ENCODE results near the gene RHEBL1.

The RHEBL1 gene

DNA sequence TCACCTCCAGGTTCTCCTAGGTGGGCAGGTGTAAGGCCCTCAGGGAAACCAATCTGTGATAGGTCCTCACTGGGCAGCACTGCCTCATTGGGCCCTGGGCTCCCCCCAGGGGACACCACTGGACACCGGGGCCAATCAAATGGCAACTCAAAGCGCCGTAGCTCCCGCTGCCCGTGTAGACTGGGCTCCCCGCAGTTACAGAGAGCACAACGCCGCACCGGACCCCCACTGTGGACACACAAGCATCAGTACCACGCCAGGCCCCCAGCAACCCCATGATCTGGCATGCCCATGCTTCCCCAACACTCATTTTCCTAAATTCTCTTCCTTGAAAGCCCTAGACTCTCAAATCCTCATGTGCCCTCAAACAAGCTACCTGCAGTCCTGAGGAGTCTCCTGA is 15.3 kb downstream of the RHEBL1 start:
- no peak for DNase-seq (ENCODE audit: low spot score)

DNA sequence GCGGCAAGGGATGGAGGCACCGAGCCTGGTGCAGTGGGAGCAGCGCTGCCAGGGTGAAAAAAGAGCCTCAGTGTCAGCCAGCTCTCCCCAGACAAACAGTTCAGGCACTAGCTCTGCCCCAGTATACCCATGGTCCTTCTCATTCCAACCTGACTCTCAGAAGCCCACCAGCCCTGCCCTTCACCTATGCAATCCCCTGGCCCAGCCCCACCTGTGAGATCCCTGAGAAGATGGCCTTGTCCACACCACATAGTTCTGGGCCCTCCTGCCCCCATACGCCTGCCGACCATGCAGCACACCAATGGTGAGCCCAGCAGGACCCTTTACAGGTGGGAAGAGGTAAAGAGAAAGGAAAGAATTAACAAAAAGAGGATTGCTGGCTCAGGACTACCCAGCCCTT is 15.7 kb downstream of the RHEBL1 start:
- no peak for DNase-seq (ENCODE audit: low spot score)

DNA sequence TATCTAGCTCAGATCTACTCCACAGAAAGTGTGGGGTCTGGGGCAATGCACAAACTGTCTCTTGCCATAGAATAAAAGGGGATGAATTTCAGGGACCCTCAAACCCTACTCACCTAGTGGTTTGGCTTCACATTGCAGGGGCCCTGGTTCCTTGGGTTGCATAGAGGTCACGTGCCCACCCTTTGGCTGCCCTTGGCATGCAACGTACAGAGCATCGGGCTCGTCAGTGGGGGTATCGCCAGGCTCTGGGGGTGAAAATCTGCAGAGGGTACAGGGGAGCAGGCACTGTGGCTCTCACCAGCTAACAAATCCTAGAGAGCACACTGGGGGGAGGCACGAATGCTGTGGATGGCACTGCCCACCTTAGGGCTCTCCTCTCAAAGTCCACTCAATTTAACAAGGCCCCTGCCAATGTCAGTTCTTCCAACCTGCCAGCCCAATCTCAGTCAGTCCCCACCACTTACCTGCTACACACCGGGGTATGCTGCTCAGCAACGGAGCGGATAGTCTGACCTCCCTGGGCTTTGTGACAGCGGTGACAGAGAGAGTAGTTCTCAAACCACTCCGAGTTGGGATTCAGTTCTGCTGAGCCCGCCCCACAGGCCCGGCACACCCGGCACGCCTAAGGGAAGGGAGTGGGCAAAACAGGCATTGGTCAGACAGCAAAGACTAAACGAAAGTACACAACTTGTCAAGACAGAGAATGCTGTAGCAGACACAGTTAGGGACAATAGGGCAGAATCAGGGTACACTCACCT is 17.1 kb downstream of the RHEBL1 start:
- no peak for DNase-seq (ENCODE audit: low spot score)

DNA sequence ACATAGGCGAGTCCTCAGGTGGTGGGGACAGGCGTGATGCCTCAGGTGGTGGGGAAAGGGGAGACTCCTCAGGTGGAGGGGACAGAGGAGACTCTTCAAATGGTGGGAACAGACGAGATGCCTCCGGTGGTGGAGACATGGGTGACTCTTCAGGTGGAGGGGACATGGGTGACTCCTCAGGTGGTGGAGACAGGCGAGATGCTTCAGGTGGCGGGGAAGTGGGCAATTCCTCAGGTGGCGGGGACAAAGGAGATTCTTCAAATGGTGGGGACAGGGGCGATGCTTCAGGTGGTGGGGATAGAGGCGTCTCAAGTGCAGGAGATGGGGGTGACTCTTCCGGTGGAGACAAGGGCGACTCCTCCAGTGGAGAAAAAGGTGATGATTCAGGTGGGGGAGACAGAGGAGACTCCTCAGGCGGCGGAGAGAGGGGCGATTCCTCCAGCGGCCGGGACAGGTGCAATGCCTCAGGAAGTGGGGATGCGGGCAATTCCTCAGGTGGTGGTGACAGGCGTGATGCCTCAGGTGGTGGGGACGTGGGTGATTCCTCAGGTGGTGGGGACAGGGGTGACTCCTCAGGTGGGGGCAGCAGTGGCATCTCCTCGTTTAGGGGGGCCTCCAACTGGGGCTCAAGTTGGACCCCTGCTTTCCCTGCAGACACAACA is 17.9 kb downstream of the RHEBL1 start:
- no peak for DNase-seq (ENCODE audit: low spot score)

DNA sequence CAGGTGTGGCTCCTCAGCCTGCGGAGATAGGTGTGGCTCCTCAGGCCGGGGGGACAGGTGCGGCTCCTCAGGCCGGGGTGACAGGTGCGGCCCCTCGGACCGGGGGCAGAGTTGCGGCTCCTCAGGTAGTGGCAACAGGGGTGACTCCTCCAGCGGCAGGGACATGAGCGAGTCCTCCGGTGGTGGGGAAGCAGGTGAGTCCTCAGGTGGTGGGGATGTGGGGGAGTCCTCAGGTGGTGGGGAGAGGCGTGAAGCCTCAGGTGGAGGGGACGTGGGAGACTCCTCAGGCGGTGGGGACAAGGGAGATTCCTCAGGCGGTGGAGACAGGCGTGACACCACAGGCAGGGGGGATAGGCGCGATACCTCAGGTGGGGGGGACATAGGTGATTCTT is 18.4 kb downstream of the RHEBL1 start:
- no peak for DNase-seq (ENCODE audit: low spot score)

DNA sequence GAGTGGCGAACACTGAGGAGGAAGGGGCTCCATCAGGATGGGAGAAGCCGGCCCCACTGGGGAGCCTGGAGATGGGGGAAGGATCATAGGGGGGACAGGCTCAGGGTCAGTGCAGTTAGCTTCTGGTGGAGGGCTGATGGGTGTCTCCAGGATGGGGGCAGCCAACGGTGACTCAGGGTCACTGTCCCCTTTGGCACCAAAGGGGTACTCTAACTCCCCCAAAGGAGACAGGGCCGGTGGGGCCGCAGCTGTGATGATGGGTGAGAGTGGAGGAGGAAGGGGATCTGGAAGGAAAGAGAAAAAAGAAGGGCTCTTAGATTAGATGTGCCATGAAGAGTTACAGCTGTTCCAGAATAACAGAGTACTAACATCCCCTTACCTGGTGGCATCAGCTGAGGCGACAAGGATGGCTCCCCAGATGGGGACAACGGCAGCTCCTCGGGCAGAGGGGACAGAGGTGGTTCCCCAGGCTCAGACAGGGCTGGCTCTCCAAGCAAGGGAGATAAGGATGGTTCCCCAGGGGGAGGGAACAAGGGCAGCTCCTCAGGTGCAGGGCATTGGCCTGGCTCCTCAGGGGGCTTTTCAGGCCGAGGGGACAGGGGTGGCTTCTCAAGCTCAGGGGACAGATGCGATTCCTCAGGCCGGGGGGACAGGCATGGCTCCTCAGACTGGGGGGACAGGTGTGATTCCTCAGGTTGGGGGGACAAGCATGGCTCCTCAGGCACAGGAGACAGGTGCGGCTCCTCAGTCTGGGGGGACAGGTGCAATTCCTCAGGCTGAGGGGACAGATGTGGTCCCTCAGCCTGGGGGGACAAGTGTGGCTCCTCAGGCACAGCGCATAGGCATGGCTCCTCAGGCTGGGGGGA is 19.0 kb downstream of the RHEBL1 start:
- DNase-seq (ENCODE audit: low spot score): no peak

DNA sequence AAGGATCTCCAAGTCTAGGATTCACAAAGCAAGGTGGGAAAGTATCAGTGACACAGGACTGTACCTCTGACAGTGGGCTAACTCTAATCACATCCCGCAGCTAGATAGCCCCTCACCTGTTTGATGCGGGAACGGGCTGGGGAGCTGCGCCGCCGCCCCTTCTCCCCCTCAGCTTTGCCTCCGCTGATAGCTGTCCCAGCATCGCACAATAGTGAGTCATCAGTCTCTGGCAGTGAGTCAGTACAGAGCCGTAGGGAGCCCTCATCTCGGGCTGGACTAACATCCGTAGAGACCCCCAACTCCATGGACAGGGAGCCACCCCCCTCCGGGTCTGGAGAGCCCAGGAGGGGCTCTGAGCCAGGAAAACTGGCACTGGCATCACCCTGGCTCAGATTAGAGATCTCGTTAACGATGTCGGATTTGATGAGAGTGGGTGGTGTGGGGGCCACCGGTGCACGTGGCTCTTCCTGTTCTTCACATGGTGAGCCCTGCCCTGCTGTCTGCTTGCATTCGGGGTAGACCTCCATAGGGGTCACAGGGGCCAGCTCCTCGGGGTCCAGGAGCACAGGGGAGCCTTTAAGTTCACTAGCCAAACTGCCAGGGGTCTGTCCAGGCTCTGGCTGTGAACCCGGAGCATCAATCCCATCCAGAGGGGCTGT is 20.1 kb downstream of the RHEBL1 start:
- no peak for DNase-seq (ENCODE audit: low spot score)

DNA sequence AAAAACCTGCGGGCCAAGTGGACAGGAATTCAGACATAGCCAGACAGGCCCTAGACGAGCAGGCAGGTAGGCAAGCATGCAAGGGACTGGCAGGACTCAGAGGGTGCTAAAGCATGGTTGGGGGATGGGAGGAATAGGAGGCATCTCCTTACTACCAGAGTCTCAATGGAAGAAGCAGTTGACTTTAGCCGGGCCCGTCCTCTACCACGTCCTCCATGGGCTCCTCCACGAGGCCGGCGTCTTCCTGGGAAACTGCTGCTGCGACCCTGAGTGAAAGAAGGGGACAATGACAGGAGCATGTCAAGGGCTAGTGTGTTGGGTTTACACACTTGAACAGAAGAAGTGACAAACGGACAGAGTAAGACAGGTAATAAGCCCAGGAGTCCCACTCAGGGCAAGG is 20.8 kb downstream of the RHEBL1 start:
- no peak for DNase-seq (ENCODE audit: low spot score)

DNA sequence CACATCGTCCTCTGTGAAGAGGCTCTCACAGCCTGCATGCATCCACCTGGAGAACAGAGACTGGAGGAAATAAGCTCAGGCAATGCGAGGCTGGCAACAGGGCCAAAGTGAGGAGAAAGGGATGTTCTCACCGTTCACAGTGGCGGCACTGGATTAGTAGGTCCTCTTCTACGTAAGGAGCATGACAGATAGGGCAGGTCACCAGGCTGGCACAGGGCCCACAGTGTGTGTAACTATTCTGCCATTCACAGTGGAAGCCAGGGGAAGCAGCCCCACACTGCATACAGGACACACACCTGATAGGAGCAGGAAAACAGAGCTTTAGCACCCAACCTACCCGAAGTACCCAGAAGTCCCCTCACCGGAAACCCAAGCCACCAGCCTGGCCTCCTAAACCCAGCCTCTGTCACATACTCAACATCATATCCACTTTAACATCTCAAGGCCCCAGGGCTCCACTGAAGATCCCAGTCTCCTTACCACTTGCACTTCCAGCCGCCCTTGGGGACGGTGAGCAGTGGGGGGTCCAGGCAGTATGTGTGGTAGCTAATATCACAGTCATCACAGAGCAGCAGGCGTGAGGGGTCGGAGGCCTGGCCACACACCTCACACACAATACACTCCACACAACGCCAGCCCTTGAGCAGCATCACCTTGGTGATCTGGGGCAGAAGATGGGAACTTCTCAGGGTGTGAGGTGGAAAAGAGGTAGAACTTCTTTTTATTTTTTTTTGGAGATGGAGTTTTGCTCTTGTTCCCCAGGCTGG is 23.5 kb downstream of the RHEBL1 start:
- DNase-seq (ENCODE audit: low spot score): no peak

DNA sequence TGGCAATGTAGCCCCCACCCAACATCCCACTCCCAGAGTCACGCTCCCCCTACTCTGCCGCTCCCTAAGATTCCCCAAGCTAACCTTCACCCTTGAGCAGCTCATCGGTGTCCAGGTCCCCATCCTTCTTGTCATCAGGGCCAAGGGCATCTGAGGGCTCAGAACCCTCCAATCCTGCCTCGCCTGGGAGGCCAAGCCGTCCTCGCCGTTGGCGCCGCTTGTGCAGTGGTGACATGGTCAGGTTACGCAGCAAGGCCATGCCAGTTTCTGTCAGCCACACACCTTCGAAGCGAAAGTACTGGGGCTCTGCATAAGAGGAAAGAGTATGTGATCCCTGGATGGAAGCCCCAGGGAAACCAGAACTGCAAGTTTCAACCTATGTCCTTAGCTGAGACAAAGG is 25.1 kb downstream of the RHEBL1 start:
- DNase-seq (ENCODE audit: low spot score): no peak

DNA sequence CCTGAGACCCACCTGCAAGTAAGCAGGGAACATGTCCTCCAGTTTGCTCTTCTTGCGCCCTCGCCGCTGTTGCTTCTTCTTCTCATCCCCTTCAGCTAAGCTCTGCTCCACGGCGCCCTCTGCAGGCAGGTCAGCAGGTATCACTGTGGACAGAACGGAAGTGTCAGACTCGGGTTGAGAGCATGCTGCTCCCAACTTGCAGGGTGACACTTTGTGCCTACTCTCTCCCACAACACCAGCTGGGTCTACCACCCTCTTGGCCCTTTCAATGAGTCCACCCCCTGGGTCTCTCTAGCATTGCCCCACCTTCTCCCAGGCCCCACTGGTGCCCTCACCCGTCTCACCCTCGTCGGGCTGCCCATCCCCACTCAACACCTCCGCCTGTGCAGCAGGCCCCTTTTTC is 25.9 kb downstream of the RHEBL1 start:
- DNase-seq (ENCODE audit: low spot score): peak; percentile 78

DNA sequence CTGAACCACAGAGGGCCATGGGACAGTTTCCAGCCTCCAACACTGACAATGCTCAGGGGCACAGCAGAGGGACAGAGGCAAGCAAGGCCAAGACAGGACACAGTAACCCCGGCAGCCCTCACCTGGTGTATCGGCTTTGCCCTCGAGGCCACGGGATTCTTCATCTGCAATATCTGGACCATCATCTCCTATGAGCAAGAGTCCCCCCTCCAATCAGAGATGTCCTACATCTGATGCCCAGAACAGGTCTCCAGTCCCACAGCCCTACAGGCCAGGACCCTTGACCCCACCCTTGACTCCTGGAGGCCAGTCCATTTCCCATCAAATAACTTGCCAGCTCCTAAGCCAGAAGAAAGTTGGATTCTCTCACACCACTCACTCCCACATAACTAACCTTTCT is 26.5 kb downstream of the RHEBL1 start:
- DNase-seq (ENCODE audit: low spot score): no peak

DNA sequence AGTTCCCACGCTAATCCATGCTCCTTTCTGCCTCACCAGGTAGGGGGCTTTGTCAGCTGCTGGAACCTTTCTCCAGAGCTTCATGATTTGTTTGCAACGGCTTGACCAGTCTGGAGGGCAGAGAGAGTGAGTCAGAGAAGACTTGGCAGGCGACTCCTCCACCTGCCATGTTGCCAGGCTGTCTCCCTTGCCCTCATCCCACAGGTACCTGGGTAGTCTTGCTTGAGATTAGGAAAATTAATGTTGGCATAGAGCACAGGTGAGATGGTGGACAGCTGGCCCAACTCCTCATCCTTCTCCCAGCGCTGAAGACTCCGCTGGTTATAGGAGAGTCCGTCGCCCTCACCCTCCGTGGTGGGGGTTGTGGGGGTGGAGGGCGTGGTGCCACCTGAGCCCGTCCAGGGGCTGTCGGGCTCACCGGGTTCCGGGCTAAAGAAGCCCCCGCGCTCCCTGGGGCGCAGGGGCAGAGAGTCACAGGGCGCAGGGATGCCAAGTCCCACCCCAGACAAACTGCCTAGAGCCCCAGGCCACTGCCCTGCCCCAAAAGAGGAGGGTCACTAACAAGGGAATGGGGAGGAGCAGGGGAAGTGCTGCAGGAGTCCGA is 27.8 kb downstream of the RHEBL1 start:
- no peak for DNase-seq (ENCODE audit: low spot score)

DNA sequence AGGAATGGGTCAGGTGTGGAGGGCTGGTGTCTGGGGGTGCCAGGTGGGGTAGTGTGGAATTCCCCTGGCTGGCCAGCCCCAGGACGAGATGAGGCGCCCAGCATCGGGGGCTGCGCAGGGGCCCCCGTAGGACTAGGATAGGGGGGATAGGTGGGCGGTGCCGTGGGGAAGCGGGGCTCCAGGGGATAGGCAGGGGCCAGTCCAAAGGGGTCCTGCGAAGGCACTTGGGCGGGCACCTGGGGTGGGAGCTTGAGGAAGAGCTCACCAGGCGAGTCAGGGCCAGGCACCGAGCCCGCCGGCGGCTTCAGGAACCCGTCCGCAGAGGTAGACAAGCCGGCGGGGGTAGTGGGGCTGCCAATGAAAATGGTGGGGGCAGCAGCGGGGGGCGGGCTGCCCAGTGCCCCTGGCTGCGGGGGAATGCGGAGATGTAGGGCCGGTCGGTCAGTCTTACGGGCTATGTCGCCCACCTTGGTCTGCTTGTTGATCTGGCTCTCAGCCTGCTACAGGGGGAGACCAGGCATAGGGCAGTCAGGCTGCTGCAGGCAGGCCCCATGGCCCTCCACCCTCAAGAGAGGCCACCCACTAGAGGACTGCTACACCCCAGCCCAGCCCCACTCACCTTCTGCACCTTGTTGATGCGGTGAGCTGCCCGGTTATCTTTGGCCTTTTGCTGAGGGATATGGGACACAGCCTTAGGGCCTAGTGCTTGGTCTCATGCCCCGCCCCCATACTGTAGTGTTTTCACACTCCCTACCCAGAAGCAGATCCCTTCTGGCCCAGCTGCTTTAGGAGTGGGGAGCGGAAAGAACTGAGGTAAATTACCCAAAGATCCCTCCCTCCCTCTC is 28.5 kb downstream of the RHEBL1 start:
- no peak for DNase-seq (ENCODE audit: low spot score)

DNA sequence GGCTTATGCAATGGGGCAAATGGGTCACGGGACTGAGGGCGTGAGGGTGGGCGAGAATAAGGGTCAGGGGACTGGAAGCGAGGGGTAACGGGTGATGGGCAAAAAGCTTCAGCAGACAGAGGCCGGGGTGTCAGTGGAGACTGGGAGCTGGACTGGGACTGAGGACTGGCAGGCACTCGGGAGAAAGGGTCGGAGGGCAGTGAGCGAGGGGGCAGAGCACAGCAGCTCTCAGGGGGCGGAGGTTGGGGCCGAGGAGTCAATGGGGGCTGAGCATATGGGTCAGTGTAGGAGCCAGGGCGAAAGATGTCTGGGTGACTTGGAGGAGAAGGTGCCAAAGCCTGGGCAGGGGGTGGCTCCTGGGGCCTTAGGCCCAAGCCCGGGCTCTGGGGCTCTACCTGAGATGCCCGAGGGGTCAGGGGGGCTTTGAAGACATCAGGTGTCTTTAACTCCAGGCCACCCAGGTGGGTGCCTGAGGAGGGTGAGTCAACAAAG is 29.4 kb downstream of the RHEBL1 start:
- DNase-seq (ENCODE audit: low spot score): no peak

DNA sequence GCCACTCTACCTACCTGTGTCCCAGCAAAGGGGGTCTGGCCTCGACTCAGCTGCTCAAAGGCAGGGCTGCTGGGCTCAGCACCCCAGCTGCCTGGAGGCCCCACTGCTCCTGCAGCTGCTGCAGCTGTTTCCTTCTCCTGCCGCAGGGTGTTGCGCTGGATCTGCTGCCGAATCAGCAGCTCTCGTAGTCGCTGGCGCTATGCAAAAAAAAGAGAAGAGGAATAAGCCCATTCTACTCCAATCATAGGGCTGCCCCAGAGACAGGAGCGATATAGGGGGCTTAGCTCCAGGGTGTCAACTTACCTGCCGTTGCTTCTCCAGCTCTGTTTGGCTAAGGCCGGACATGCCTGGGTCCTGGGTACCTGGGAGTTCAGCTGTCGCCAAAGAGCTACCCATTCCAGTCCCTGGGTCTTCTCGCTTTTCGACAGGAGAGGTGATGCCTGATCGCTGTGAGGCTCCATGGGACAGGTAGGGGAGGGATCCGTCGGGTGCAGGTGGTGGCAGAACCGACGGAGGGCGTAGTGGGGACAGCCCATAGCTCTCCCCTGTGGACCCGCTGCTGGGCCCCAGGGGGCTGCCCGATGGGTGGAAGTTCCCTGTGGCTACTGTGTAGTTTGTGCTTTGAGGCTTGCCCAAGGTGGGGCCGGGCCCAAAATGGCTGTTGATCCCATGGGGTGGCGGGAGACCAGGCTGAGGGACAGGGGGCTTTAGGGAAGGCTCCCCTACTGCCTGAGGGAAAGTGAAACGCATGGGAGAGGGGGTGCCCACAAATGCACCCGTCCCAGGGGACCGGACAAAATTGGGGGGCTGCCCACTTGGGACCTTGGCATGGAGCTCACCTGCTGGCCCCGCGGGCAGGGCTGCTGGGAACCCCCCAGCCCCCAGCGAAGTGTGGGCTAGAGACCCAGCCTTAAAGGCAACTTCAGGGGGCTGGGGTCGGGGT is 30.1 kb downstream of the RHEBL1 start:
- no peak for DNase-seq (ENCODE audit: low spot score)

DNA sequence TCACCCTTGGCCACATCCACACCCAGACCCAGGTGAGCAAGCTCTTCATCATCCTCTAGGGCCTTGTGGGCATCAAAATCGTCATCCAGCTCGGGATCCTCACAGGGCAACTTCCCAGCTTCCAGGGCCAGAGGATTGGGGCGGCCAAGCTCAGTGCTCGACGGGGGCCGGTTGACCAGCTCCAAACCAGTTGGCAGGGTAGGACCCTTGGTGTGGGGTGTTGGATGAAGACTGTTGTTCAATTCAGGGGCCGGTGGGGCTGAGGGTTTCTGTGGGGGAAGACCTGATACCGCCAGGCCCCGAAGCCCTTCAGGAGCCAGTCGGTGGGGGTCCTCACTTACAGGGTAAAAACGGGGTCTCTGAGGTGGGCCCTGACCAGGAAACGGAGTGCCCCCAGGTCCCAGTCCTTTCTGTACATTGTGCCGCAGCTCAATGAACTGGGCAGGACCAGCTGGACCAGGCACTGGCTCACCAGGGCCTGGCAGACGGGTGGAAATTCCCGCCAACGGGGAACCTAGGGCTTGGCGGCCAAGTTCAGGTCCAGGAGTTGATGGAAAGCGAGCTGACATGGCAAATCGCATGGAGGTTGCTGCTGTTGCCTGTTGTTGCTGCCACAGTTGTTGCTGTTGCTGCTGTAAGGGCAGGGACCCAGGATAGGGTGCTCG is 31.4 kb downstream of the RHEBL1 start:
- no peak for DNase-seq (ENCODE audit: low spot score)

DNA sequence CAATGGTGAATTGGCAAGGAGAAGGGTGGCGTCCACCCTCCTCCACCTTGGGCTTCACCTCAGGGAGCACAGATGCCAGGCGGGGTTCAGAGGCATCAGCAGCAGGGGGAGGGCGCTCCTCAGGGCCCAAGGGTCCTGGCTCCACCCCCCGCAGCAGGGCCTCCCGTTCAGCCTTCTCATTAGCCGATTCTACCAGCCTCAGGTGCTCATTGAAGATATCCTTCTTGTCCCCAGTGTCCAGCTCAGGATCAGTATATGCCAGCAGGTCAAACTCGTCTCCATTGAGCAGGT is 31.9 kb downstream of the RHEBL1 start:
- no peak for DNase-seq (ENCODE audit: low spot score)
